Naive thymus-derived CD4-positive, alpha-beta T cell (primary cell): ENCODE data around the gene SMIM5. TPM values are rescaled to one million over a fixed set of nuclear protein-coding genes. Genes with fewer than 3 reads are reported as not detected.

ENCODE experiments used
- ATAC-seq: fragments of 150-1000 bp; cut with Tn5 transposase; 2 replicates; pipeline ENCODE4 v1.10.0; 2021; ENCODE audit warnings: mild to moderate bottlenecking, moderate library complexity
- CTCF ChIA-PET: fragments of 350-600 bp; sonication (Branson Sonifier 250); formaldehyde crosslinking; loops from one replicate; lab custom pipeline; 2021; ENCODE audit warnings: antibody characterized with exemption; lab: Charles Lee
- POLR2A ChIA-PET: fragments of 350-600 bp; sonication (Branson Sonifier 250); formaldehyde crosslinking; loops from one replicate; lab custom pipeline; 2021; ENCODE audit warnings: antibody characterized with exemption, inconsistent platforms; lab: Charles Lee
- DNase-seq, 9 donors: peaks; one replicate each; pipeline versions ENCODE4 v3.0.0 to v3.0.0-alpha.2; 2020 to 2022; ENCODE audit warnings: mixed read lengths in 1 of 9
- H3K27ac ChIP-seq: one replicate; pipeline ENCODE4 v1.7.0; 2013; ENCODE audit warnings: mild to moderate bottlenecking, low read depth, low read length, moderate library complexity
- H3K27me3 ChIP-seq, 2 donors: one replicate each; pipeline ENCODE4 v1.7.0; 2013; ENCODE audit warnings: low read length in 2 of 2, mild to moderate bottlenecking in 2 of 2, moderate library complexity in 2 of 2; ENCODE audit not compliant: control insufficient read depth in 2 of 2, insufficient read depth in 2 of 2
- H3K36me3 ChIP-seq, 3 experiments: 1 replicate in 2 of 3; 2 replicates in 1 of 3; pipeline ENCODE4 v1.7.0; 2013; ENCODE audit warnings: low read length in 3 of 3, mild to moderate bottlenecking in 3 of 3, moderate library complexity in 1 of 3; ENCODE audit not compliant: insufficient read depth in 3 of 3, control insufficient read depth in 2 of 3
- H3K4me1 ChIP-seq, 2 donors: one replicate each; pipeline ENCODE4 v1.7.0; 2013; ENCODE audit warnings: low read length in 2 of 2, mild to moderate bottlenecking in 2 of 2, moderate library complexity in 1 of 2; ENCODE audit not compliant: control insufficient read depth in 2 of 2, insufficient read depth in 2 of 2
- H3K4me3 ChIP-seq: 2 replicates; pipeline ENCODE4 v1.7.0; 2013; ENCODE audit warnings: mild to moderate bottlenecking, low read length
- H3K9me3 ChIP-seq, 3 experiments: 1 replicate in 2 of 3; 2 replicates in 1 of 3; pipeline ENCODE4 v1.7.0; 2013; ENCODE audit warnings: low read length in 3 of 3; ENCODE audit not compliant: control insufficient read depth in 2 of 3
- H3K27ac Mint-ChIP-seq, 9 donors: one replicate each; pipeline ENCODE4 v1.8.0; 2020 to 2022; ENCODE audit warnings: mixed read lengths in 9 of 9, mild to moderate bottlenecking in 8 of 9, moderate library complexity in 5 of 9, inconsistent platforms in 2 of 9
- H3K27me3 Mint-ChIP-seq, 5 donors: one replicate each; pipeline ENCODE4 v1.8.0; 2021 to 2022; ENCODE audit warnings: mixed read lengths in 5 of 5, mild to moderate bottlenecking in 1 of 5
- H3K36me3 Mint-ChIP-seq, 5 donors: one replicate each; pipeline ENCODE4 v1.8.0; 2020 to 2022; ENCODE audit warnings: mixed read lengths in 5 of 5, mild to moderate bottlenecking in 3 of 5, inconsistent platforms in 1 of 5
- H3K4me1 Mint-ChIP-seq, 7 donors: one replicate each; pipeline ENCODE4 v1.8.0; 2020 to 2022; ENCODE audit warnings: mixed read lengths in 7 of 7, mild to moderate bottlenecking in 3 of 7, inconsistent platforms in 1 of 7
- H3K4me3 Mint-ChIP-seq, 10 donors: one replicate each; pipeline ENCODE4 v1.8.0; 2020 to 2022; ENCODE audit warnings: mild to moderate bottlenecking in 10 of 10, mixed read lengths in 10 of 10, moderate library complexity in 6 of 10, inconsistent platforms in 2 of 10
- H3K9me3 Mint-ChIP-seq, 11 donors: one replicate each; pipeline ENCODE4 v1.8.0; 2020 to 2022; ENCODE audit warnings: mixed read lengths in 11 of 11, mild to moderate bottlenecking in 4 of 11, inconsistent platforms in 1 of 11, moderate library complexity in 1 of 11
- intact Hi-C, 2 donors: fragments of 100-400 bp; cut with micrococcal nuclease; formaldehyde crosslinking; loops; one replicate each; pipeline ENCODE4 v1.15.1; 2023
- polyA plus RNA-seq, 2 donors: library from polyadenylated mRNA; unstranded; fragments of 300-500 nt; fragmentation: Illumina TruSeq; gene quantifications; one replicate each; pipeline ENCODE4 v1.2.3, GENCODE V29; 2021
- total RNA-seq, 6 experiments: library from RNA in 5 of 6; stranded (reverse) in 5 of 6; gene quantifications; 1 replicate in 5 of 6; 2 replicates in 1 of 6; pipeline ENCODE4 v1.2.3 and lab custom pipeline; 2021 to 2026

Gene SMIM5
- total and polyA plus RNA-seq, 7 experiments from 2014 or later = 0.06 to 2.4 (median 0.82) TPM

GRCh38 chr17:75611851-75612429 lies 21.3 kb upstream of the SMIM5 start:
- ATAC-seq = no peak
- CTCF ChIA-PET = no interaction called here
- H3K4me1 Mint-ChIP-seq = peaks cover 0 to 2% (median 0%) of the 10 kb centered on the region in 7 donors
- H3K27ac Mint-ChIP-seq = no peak overlapping the region
- no peaks in the 10 kb centered on the region for H3K27me3 ChIP-seq
- intact Hi-C loops = no loop called here
- no peak overlapping the region for H3K27ac ChIP-seq
- H3K27me3 Mint-ChIP-seq = no peaks in the 10 kb centered on the region
- no peaks in the 10 kb centered on the region for H3K9me3 Mint-ChIP-seq
- peaks cover 0 to 3% (median 0%) of the 10 kb centered on the region in 5 donors for H3K36me3 Mint-ChIP-seq
- no peaks in the 10 kb centered on the region for H3K4me1 ChIP-seq
- H3K4me3 Mint-ChIP-seq = no peak overlapping the region
- H3K9me3 ChIP-seq = no peaks in the 10 kb centered on the region
- POLR2A ChIA-PET = interaction anchor here (0.6 kb wide), 1 partner anchor 85 kb away, joined by 8 read pairs; no protein-coding TSS in a partner anchor
- H3K4me3 ChIP-seq = no peak overlapping the region
- DNase-seq = no peak
- H3K36me3 ChIP-seq = peaks cover 0 to 51% (median 0%) of the 10 kb centered on the region in 3 experiments

GRCh38 chr17:75612906-75613626 lies 20.2 kb upstream of the SMIM5 start:
- H3K4me3 ChIP-seq = no peak overlapping the region
- H3K4me3 Mint-ChIP-seq = no peak overlapping the region
- DNase-seq (no peak), ATAC-seq (no peak)
- peaks cover 0 to 61% (median 0%) of the 10 kb centered on the region in 3 experiments for H3K36me3 ChIP-seq
- H3K36me3 Mint-ChIP-seq = peaks cover 0 to 5% (median 0%) of the 10 kb centered on the region in 5 donors
- POLR2A ChIA-PET = no interaction called here
- H3K27me3 ChIP-seq = no peaks in the 10 kb centered on the region
- H3K4me1 Mint-ChIP-seq = peaks cover 0 to 2% (median 0%) of the 10 kb centered on the region in 7 donors
- CTCF ChIA-PET = interaction anchor here (0.6 to 1.4 kb wide), 2 partner anchors 19 to 76 kb away, joined by 3 to 4 read pairs; no protein-coding TSS in a partner anchor
- no peaks in the 10 kb centered on the region for H3K27me3 Mint-ChIP-seq
- no peak overlapping the region for H3K27ac Mint-ChIP-seq
- intact Hi-C loops = no loop called here
- no peaks in the 10 kb centered on the region for H3K9me3 Mint-ChIP-seq
- no peaks in the 10 kb centered on the region for H3K9me3 ChIP-seq
- no peak overlapping the region for H3K27ac ChIP-seq
- no peaks in the 10 kb centered on the region for H3K4me1 ChIP-seq

- Histone ChIP-seq H3K27me3 (no peaks in the 10 kb centered on the region), H3K4me1 (no peaks in the 10 kb centered on the region), H3K36me3 (peaks cover 0 to 63% (median 0%) of the 10 kb centered on the region in 3 experiments), H3K4me3 (no peak overlapping the region), H3K27ac (no peak overlapping the region), H3K9me3 (no peaks in the 10 kb centered on the region)
- no peaks in the 10 kb centered on the region for H3K9me3 Mint-ChIP-seq
- ATAC-seq = no peak
- peaks cover 0 to 2% (median 0%) of the 10 kb centered on the region in 7 donors for H3K4me1 Mint-ChIP-seq
- ChIA-PET CTCF (interaction anchor here (0.6 to 1.4 kb wide), 2 partner anchors 18 to 100 kb away, joined by 4 read pairs; no protein-coding TSS in a partner anchor), POLR2A (no interaction called here)
- intact Hi-C loops = no loop called here
- peaks cover 0 to 5% (median 0%) of the 10 kb centered on the region in 5 donors for H3K36me3 Mint-ChIP-seq
- no peak overlapping the region for H3K4me3 Mint-ChIP-seq
- H3K27ac Mint-ChIP-seq = no peak overlapping the region
- no peak for DNase-seq
- no peaks in the 10 kb centered on the region for H3K27me3 Mint-ChIP-seq
Observed at GRCh38 chr17:75614006-75614405, 19.2 kb upstream of the SMIM5 start.

- Histone ChIP-seq H3K9me3 (no peaks in the 10 kb centered on the region), H3K4me1 (no peaks in the 10 kb centered on the region), H3K27ac (no peak overlapping the region), H3K4me3 (no peak overlapping the region), H3K27me3 (no peaks in the 10 kb centered on the region), H3K36me3 (peaks cover 0 to 63% (median 0%) of the 10 kb centered on the region in 3 experiments)
- H3K27me3 Mint-ChIP-seq = no peaks in the 10 kb centered on the region
- ATAC-seq (no peak), DNase-seq (no peak)
- ChIA-PET POLR2A (no interaction called here), CTCF (interaction anchor here (0.6 kb wide), 1 partner anchor 99 kb away, joined by 4 read pairs; no protein-coding TSS in a partner anchor)
- no peak overlapping the region for H3K27ac Mint-ChIP-seq
- H3K4me1 Mint-ChIP-seq = peaks cover 0 to 2% (median 0%) of the 10 kb centered on the region in 7 donors
- H3K4me3 Mint-ChIP-seq = no peak overlapping the region
- H3K36me3 Mint-ChIP-seq = peaks cover 0 to 5% (median 0%) of the 10 kb centered on the region in 5 donors
- intact Hi-C loops = no loop called here
- no peaks in the 10 kb centered on the region for H3K9me3 Mint-ChIP-seq
Observed at GRCh38 chr17:75614556-75615270, 18.5 kb upstream of the SMIM5 start.

DNA sequence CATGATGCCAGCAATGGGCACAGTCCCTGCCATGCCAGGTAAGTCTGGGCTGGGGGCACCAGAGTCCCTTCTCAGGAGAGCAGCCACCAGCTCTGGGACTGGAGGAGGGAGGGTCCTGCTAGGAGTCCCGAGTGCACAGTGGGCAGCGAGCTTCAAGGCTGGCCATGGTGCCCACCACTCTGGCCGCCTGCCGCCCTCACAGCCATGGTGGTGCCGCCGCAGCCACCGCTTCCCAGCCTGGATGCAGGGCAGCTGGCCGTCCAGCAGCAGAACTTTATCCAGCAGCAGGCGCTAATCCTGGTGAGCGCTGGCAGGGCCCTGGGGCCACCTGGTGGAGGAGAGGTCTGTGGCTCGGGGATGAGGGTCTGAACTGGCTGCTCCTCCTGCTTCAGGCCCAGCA lies 17.9 kb upstream of the SMIM5 start:
- no peaks in the 10 kb centered on the region for H3K27me3 Mint-ChIP-seq
- DNase-seq = no peak
- Histone ChIP-seq H3K4me1 (no peaks in the 10 kb centered on the region), H3K27me3 (no peaks in the 10 kb centered on the region), H3K36me3 (peaks cover 0 to 64% (median 0%) of the 10 kb centered on the region in 3 experiments), H3K27ac (no peak overlapping the region), H3K9me3 (no peaks in the 10 kb centered on the region), H3K4me3 (no peak overlapping the region)
- ChIA-PET CTCF (no interaction called here), POLR2A (no interaction called here)
- H3K9me3 Mint-ChIP-seq = no peaks in the 10 kb centered on the region
- H3K4me3 Mint-ChIP-seq = no peak overlapping the region
- intact Hi-C loops = no loop called here
- peaks cover 0 to 2% (median 0%) of the 10 kb centered on the region in 7 donors for H3K4me1 Mint-ChIP-seq
- ATAC-seq = no peak
- peaks cover 0 to 5% (median 0%) of the 10 kb centered on the region in 5 donors for H3K36me3 Mint-ChIP-seq
- H3K27ac Mint-ChIP-seq = no peak overlapping the region

DNA sequence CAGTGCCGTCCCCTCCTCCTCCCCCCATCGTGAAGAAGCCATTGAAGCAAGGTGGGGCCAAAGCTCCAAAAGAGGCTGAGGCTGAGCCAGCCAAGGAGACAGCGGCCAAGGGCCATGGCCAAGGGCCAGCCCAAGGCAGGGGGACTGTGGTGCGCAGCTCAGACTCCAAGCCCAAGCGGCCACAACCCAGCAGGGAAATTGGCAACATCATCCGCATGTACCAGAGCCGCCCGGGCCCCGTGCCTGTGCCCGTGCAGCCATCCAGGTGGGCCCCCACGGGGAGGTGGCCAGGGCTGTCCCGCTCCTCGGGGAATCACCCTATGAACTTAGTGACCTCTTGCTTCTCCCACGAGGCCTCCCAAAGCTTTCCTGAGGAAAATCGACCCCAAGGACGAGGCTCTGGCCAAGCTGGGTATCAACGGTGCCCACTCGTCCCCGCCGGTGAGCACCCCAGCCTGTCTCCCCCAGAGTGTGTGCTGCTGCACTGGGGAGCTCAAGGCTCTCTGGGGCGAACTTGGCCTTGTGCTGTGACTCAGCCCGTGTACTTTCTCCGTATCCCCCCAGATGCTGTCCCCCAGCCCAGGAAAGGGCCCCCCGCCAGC lies 16.6 kb upstream of the SMIM5 start:
- Mint-ChIP-seq H3K27me3 (no peaks in the 10 kb centered on the region), H3K4me1 (peaks cover 0 to 2% (median 0%) of the 10 kb centered on the region in 7 donors), H3K27ac (no peak overlapping the region), H3K36me3 (peaks cover 0 to 5% (median 0%) of the 10 kb centered on the region in 5 donors), H3K9me3 (no peaks in the 10 kb centered on the region), H3K4me3 (no peak overlapping the region)
- CTCF ChIA-PET = interaction anchor here (0.9 to 1.5 kb wide), 2 partner anchors 17 to 57 kb away, joined by 3 to 6 read pairs; partner anchors contain the start of gene SMIM5
- no peak overlapping the region for H3K27ac ChIP-seq
- H3K27me3 ChIP-seq = no peaks in the 10 kb centered on the region
- intact Hi-C loops = no loop called here
- ATAC-seq (no peak), DNase-seq (no peak)
- H3K9me3 ChIP-seq = no peaks in the 10 kb centered on the region
- peaks cover 0 to 70% (median 0%) of the 10 kb centered on the region in 3 experiments for H3K36me3 ChIP-seq
- no peaks in the 10 kb centered on the region for H3K4me1 ChIP-seq
- no peak overlapping the region for H3K4me3 ChIP-seq
- POLR2A ChIA-PET = no interaction called here
